Activated gamma-delta T cell treated with anti-CD3 and anti-CD28 coated beads, Interleukin-2, amount 50 U/mL, for 16 hours (primary cell): ENCODE data around the gene DUSP7.
"Not testable (repeated sequence)": the region's sequence is repeated elsewhere in the genome, so short reads cannot be mapped to it uniquely, and the experiment has no call there.

Source experiments
- DNase-seq: peaks from one replicate; pipeline ENCODE4 v3.0.0-alpha.2; 2020; ENCODE audit warnings: low read depth

Gene DUSP7

GRCh38 chr3:52047295-52047960 is 8.9 kb downstream of the DUSP7 start:
- DNase-seq: no peak

GRCh38 chr3:52046902-52047239 is 9.5 kb downstream of the DUSP7 start:
- no peak for DNase-seq

GRCh38 chr3:52046186-52046901 is 10.0 kb downstream of the DUSP7 start:
- no peak for DNase-seq

GRCh38 chr3:52044869-52045619 is 11.3 kb downstream of the DUSP7 start:
- no peak for DNase-seq

DNA sequence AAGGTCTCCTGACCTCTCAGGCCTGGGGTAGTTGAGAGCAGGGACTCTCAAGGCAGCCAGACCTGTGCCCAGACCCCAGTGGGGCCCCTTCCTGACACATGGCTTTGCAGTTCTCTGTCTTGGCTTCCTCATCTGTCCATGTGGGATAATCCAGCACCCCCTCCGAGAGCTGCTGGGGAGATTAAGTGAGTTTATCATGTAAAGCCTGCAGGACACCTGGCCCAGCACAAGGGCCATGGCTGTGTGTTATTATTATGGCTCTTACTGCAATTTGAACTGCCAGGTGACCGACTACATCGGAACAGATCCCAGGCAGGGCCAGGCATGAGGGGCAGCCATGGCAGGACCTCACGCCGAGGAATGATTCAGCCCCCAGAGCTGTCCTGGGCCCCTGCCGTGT is 12.6 kb downstream of the DUSP7 start:
- no peak for DNase-seq

DNA sequence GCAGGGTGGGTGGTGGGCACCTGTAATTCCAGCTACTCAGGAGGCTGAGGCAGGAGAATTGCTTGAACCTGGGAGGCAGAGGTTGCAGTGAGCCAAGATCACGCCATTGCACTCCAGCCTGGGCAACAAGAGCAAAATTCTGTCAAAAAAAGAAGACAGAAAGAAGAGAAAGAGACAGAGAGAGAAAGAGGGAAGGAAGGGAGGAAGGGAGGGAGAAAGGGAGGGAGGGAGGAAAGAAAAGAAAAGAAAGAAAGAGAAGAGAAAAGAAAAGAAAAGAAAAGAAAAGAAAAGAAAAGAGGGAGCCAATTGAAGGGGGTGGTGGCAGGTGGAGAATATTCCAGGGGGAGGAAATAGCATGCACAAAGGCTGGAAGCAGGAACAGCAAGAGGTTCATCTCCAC is 13.3 kb downstream of the DUSP7 start:
- not testable (repeated sequence) for DNase-seq

DNA sequence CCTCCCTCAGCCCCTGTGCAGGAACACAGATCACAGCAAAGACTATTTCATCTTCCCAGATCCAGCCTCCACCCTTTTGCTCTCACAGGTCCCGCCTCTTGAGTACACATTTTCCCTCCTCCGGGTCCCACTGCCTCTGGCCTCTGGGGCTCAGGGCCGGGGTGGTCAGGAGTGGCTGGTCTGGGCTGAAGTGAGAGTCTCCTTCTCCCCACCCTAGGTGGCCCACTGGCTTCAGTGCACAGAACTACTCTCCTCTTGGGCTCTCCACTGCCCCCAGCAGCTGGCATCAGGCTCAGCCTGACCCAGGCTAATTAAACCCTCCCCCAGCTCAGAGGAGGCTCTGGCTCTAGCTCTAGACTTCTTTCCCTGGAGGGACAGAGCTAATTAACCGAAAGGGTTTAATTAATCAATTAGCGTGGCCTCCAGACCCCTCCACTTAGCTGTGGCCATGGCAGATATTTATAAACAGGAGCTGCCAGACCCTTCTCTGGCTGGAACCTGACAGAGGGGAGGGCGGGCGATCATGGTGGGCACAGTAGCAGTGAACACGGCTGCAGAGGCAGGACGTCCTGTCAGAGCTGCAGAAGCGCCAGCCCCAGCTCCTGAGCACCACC is 15.1 kb downstream of the DUSP7 start:
- no peak for DNase-seq

DNA sequence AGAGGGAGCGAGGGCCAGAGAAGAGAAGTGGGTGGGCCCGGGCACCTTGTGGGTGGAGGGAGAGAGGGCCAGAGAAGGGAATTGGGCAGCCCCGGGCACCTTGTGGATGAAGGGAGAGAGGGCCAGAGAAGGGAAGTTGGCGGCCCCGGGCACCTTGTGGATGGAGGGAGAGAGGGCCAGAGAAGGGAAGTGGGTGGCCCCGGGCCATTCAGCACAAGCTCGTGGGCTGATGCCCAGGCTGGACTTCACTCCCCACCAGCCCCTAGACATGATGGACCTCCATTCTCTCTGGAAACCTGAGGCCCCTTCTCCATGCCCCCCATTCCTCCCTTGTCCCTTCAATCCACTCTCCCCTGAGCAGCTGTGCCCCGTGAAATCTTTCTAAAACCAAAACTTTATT is 15.8 kb downstream of the DUSP7 start:
- no peak for DNase-seq

- no peak for DNase-seq
Measured at GRCh38 chr3:52039846-52040245, 16.5 kb downstream of the DUSP7 start.

GRCh38 chr3:52039426-52039825 is 16.9 kb downstream of the DUSP7 start:
- no peak for DNase-seq

DNA sequence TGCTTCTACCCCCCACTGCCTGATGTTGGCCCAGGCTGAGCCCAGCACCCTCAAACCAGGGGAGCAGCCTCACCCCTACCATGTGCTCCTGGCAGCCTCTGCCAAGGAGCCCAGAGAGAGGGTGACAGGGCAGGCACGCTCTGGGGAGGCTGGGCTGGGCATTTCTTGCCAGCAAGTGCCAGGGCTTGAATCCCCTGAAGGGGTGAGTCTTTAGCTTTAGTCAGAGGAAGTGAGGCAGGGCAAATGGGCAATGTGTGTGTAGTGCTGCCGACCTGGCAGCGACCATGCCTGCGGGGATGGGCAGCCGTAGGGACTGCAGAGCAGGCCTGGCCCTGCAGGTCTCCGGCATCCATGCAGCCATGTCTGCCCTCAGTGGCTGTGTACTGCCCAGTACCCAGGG is 18.1 kb downstream of the DUSP7 start:
- no peak for DNase-seq

DNA sequence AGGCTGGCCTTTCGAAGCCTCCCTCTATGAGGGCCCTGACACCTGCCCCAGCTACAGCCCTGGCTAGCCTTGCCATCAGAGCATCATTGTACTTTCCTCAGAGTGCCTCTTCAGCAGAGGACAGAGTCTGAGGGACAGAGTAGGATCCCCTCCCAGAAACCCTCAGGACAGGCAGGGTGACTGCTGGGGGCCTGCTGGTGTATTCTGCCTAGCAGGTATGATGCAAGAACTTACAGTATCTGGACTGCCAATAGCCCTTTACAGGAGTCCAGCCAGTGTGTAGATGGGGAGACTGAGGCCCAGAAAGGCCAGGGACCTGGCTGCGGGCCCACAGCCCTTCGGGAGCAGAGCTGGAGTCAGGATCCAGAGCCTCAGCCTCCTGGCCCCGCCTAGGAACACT is 19.1 kb downstream of the DUSP7 start:
- no peak for DNase-seq

DNA sequence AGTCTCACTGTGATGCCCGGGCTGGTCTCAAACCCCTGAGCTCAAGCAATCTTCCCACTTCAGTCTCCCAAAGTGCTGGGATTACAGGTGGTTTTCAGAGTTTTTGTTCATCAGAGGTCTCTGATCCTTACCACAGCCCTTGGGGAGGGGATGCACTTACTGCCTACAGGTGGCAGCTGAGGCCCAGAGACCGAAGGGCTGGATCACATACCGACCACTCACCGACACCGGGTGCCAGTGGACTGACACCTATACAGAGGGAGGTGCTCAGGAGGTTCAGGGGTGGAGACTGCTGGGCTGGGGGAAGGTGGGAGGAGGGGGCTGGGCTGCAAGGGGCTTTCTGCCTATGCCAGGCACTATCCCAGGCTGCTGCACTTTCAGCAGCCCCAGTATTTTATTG is 19.5 kb downstream of the DUSP7 start:
- no peak for DNase-seq

- no peak for DNase-seq
Measured at GRCh38 chr3:52036222-52036694, 20.1 kb downstream of the DUSP7 start.

- no peak for DNase-seq
Measured at GRCh38 chr3:52034651-52035050, 21.7 kb downstream of the DUSP7 start.

DNA sequence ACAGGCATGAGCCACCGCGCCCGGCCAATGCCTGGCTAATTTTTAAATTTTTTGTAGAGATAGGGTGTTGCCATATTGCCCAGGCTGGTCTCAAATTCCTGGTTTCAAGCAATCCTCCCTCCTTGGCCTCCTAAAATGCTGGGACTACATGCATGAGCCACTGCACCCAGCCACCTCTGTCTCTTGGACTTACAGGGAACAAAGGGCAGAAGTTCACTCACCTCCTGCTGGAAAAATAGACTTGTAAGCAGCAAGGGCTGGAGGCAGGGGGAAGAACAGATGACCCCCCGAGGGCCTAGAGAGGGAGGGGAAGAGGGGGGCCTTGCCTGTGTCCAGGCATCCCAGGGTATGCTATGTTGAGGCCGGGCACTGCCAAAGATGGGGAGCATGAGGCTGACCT is 22.2 kb downstream of the DUSP7 start:
- DNase-seq: no peak

DNA sequence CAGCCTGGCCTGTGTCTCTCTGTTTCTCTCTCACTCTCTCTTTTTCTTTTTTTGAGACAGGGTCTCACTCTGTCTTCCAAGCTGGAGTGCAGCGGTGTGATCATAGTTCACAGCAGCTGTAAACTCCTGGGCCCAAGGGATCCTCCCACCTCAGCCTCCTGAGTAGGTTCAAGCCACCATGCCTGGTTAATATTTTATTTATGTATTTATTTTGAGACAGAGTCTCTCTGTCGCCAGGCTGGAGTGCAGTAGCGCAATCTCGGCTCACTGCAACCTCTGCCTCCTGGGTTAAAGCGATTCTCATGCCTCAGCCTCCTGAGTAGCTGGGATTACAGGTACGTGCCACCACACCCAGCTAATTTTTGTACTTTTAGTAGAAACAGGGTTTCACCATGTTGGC is 22.6 kb downstream of the DUSP7 start:
- DNase-seq: not testable (repeated sequence)

GRCh38 chr3:52032702-52033408 is 23.5 kb downstream of the DUSP7 start:
- DNase-seq: no peak

GRCh38 chr3:52031896-52032295 is 24.5 kb downstream of the DUSP7 start:
- DNase-seq: no peak

- no peak for DNase-seq
Measured at GRCh38 chr3:52030714-52031310, 25.6 kb downstream of the DUSP7 start.

- DNase-seq: no peak
Measured at GRCh38 chr3:52029535-52029934, 26.8 kb downstream of the DUSP7 start.

GRCh38 chr3:52029053-52029452 is 27.3 kb downstream of the DUSP7 start:
- DNase-seq: no peak
